Measurements from ENCODE around the gene ALKAL2. TPM values are rescaled to one million over a fixed set of nuclear protein-coding genes. Genes with fewer than 3 reads are reported as not detected.

The ALKAL2 gene
- polyA plus RNA-seq, 6 donors from 2014 or later: 1.1 to 1.6 TPM; not detected in 4

DNA sequence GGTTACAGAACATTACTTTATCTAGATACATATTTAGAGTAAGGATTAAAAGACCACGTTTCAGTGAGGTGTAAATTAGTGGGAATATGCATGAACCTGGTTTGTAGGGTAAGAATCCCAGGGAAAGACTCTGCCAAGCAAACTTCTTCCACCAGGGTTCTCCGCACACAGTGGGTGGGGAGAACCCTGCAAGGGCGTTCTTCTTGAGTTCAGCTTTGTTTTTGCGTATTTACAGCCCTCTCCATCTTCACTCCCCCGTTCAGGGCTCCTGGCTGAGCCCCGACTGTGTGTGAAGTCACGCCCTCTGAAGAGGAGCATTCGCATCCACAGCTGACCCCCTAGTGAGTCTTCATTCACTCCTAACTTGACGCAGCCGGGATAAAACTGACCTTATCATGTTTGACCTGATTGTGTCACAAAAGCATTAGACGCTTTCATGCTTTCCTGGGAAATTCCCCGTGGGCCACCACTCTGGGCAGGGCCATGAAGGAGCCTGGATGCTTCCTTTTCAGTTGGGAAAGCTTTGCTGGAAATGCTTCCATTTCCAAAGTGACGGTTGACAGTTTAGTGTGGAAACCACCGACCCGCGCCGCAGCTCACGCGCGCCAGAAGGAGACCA is 1.0 kb downstream of the ALKAL2 start:
- H3K27me3 Mint-ChIP-seq: peaks cover 19 to 34% (median 26%) of the 10 kb centered on the region in 3 donors
- H3K4me1 Mint-ChIP-seq: peaks cover 7 to 12% (median 9%) of the 10 kb centered on the region in 3 donors
- peak overlapping the region in 7 of 8 donors; percentile 36 to 82 (median 68) for H3K4me3 Mint-ChIP-seq
- H3K36me3 Mint-ChIP-seq: no peaks in the 10 kb centered on the region
- DNase-seq: no peak
- H3K9me3 Mint-ChIP-seq: no peaks in the 10 kb centered on the region
- no peak overlapping the region for H3K27ac Mint-ChIP-seq
- ATAC-seq (ENCODE audit: low read depth in 2 of 2): no peak

GRCh38 chr2:286035-286434 is 1.9 kb downstream of the ALKAL2 start:
- peaks cover 7 to 12% (median 9%) of the 10 kb centered on the region in 3 donors for H3K4me1 Mint-ChIP-seq
- H3K4me3 Mint-ChIP-seq: peak overlapping the region in 7 of 8 donors; percentile 2 to 75 (median 36)
- peaks cover 19 to 34% (median 23%) of the 10 kb centered on the region in 3 donors for H3K27me3 Mint-ChIP-seq
- no peaks in the 10 kb centered on the region for H3K9me3 Mint-ChIP-seq
- no peaks in the 10 kb centered on the region for H3K36me3 Mint-ChIP-seq
- DNase-seq (no peak), ATAC-seq (ENCODE audit: low read depth in 2 of 2) (no peak)
- peak overlapping the region in 1 of 6 donors; percentile 58 for H3K27ac Mint-ChIP-seq

- Mint-ChIP-seq H3K9me3 (no peaks in the 10 kb centered on the region), H3K36me3 (no peaks in the 10 kb centered on the region), H3K27ac (peak overlapping the region in 1 of 6 donors; percentile 33), H3K4me1 (peaks cover 7 to 12% (median 9%) of the 10 kb centered on the region in 3 donors), H3K27me3 (peaks cover 19 to 29% (median 23%) of the 10 kb centered on the region in 3 donors), H3K4me3 (peak overlapping the region in 5 of 8 donors; percentile 2 to 75 (median 36))
- ATAC-seq (ENCODE audit: low read depth in 2 of 2) (no peak), DNase-seq (no peak)
Observed at GRCh38 chr2:285531-285930, 2.4 kb downstream of the ALKAL2 start.

DNA sequence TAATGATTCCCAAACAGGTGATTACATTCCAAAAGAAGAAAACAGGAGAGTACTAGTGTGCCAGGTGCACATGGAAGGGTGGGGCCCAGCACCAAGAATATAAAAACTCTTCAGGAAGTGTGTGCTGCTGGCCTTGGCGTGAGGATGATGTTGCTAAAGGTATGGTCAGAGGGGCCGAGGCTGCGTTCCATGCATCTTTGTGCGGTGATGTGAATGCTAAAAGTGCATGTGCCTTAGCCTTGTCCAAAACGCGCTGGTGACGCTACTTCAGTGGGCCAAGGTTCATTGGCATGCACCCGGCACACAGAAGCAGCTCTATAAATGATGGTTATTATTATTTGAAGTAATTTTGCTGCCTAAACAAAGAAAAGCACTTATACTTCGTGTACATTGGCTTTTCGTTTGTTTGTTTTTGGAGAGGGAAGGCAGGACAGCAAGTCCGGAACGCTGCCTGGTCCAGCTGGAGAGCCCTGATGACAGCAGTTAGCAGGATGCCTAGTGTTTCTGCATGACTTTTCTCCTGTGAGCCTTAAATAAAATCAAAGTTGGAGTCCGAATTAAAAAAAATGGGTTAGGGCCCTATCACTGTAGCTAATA is 2.9 kb downstream of the ALKAL2 start:
- Mint-ChIP-seq H3K27ac (peak overlapping the region in 1 of 6 donors; percentile 33), H3K36me3 (no peaks in the 10 kb centered on the region), H3K9me3 (no peaks in the 10 kb centered on the region), H3K4me1 (peaks cover 6 to 9% (median 7%) of the 10 kb centered on the region in 3 donors), H3K27me3 (peaks cover 16 to 24% (median 20%) of the 10 kb centered on the region in 3 donors), H3K4me3 (peak overlapping the region in 2 of 8 donors; percentile 29 to 75)
- ATAC-seq (ENCODE audit: low read depth in 2 of 2) (no peak), DNase-seq (no peak)

- DNase-seq: no peak
- Mint-ChIP-seq H3K4me1 (peaks cover 3 to 7% (median 4%) of the 10 kb centered on the region in 3 donors), H3K4me3 (no peak overlapping the region), H3K36me3 (no peaks in the 10 kb centered on the region), H3K27me3 (peaks cover 11 to 18% (median 17%) of the 10 kb centered on the region in 3 donors), H3K27ac (no peak overlapping the region), H3K9me3 (no peaks in the 10 kb centered on the region)
- no peak for ATAC-seq (ENCODE audit: low read depth in 2 of 2)
Observed at GRCh38 chr2:283996-284794, 3.7 kb downstream of the ALKAL2 start.

DNA sequence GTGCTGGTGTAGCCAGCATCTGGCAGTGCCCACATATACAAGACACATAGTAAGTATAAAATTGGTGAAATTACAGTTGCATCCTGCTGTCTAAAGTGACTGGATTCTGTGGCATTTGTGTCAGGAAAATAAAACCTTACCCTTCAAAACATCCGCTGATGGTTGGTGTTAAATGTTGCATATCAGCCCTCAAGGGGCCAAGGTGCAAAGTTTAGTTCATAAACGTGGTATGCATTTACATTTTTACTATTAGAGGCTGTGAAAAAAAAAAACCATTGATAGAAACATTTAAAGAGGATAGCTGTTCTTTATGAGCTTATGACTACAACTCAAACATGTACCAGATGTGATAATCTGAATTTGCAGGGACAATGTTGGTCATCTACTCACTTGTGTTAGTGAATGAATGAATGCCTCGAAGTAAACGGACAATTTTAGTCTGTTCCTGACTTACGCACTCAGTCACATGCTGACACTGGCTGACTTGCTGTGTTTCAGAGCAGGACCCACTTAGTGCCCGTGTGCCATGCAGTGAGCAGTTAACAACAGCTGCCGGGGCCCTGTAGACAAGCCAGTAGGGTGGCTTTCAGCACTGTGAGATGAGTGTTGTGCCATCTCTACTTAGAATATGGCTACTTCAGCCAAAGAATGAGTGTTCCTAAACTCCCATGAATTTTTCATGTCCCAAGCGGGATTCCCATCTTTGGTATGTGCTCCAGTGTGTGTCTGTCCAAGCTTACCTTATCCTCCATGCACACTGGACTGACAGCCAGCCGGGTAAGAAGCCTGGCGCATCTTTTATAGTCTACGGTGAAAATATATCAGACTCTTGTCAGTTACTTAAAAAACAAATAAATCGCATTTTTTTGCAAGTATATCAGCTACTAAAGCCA is 5.3 kb downstream of the ALKAL2 start:
- no peak for ATAC-seq (ENCODE audit: low read depth in 2 of 2)
- Mint-ChIP-seq H3K36me3 (peaks cover 0 to 11% of the 10 kb centered on the region in 2 donors), H3K4me1 (peaks cover 3 to 7% (median 4%) of the 10 kb centered on the region in 3 donors), H3K27me3 (peaks cover 11 to 18% (median 17%) of the 10 kb centered on the region in 3 donors), H3K27ac (no peak overlapping the region), H3K4me3 (no peak overlapping the region), H3K9me3 (no peaks in the 10 kb centered on the region)
- no peak for DNase-seq

GRCh38 chr2:281381-281780 is 6.5 kb downstream of the ALKAL2 start:
- Mint-ChIP-seq H3K9me3 (no peaks in the 10 kb centered on the region), H3K4me1 (peaks cover 0 to 7% (median 1%) of the 10 kb centered on the region in 3 donors), H3K27ac (no peak overlapping the region), H3K27me3 (peaks cover 11 to 13% (median 12%) of the 10 kb centered on the region in 3 donors), H3K4me3 (no peak overlapping the region), H3K36me3 (peaks cover 0 to 17% of the 10 kb centered on the region in 2 donors)
- ATAC-seq (ENCODE audit: low read depth in 2 of 2) (no peak), DNase-seq (no peak)

GRCh38 chr2:280650-281110 is 7.2 kb downstream of the ALKAL2 start:
- ATAC-seq (ENCODE audit: low read depth in 2 of 2): no peak
- Mint-ChIP-seq H3K36me3 (peaks cover 0 to 17% of the 10 kb centered on the region in 2 donors), H3K4me1 (peaks cover 3 to 8% (median 5%) of the 10 kb centered on the region in 3 donors)

DNA sequence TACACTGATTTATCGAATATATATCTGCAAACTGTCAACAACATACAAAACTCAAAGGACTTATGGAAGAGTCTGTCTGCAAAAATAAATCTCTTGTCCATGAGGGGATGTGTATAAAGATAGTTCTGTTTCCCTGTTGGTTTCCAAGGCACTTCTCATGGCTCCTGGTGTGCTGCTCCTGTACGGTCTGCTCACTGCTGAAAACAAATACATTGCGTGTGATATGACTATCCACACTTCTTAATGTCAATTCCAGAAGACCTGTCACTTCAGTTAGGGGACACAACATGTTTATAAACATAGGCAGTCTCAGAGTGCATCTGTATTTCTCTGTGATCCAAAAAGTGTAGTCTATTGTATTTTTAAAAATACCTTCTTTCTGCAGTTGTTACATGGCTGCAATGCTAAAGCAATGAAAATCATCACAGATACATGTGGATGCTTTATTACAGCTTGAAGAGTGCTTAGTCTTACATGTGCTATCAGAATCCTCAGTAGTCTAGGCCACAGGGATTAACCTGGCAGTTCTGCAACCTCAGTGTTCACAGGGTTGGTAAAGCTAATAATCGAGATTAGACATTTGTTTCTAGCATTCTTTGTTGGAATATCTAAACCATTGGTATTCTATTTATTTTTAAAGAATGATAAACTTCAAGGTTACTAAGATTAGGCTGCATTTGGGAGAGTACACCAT is 7.8 kb downstream of the ALKAL2 start:
- Mint-ChIP-seq H3K4me1 (peaks cover 5 to 14% (median 11%) of the 10 kb centered on the region in 3 donors), H3K9me3 (no peaks in the 10 kb centered on the region), H3K36me3 (peaks cover 0 to 17% of the 10 kb centered on the region in 2 donors), H3K4me3 (no peak overlapping the region), H3K27me3 (peaks cover 0 to 4% (median 2%) of the 10 kb centered on the region in 3 donors), H3K27ac (peak overlapping the region in 1 of 6 donors; percentile 63)
- no peak for ATAC-seq (ENCODE audit: low read depth in 2 of 2)
- DNase-seq: no peak

More at GRCh38 chr2:280650-281110, 7.2 kb downstream of the ALKAL2 start:
- Mint-ChIP-seq H3K27me3 (peaks cover 5 to 7% (median 7%) of the 10 kb centered on the region in 3 donors), H3K27ac (no peak overlapping the region), H3K4me3 (no peak overlapping the region), H3K9me3 (no peaks in the 10 kb centered on the region)
- no peak for DNase-seq

DNA sequence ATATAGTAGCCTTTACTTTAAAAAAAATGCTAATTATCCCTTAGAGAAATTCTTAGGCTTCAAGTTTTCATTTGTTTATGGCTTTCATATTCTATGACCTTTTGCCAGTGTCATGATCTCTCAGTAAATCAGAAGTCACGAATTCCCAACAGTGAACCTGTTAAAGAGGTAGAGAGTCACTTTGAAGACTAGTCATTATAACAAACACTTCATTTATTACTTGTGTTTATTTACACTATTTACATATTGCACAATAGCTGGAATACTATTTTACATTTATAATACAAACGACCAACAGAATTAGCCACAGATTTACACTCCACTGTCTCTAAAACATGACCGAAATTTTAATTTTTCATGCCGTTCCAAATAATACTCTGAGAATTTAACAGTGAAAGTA is 8.5 kb downstream of the ALKAL2 start:
- no peak overlapping the region for H3K4me3 Mint-ChIP-seq
- no peaks in the 10 kb centered on the region for H3K9me3 Mint-ChIP-seq
- H3K27me3 Mint-ChIP-seq: no peaks in the 10 kb centered on the region
- H3K36me3 Mint-ChIP-seq: peaks cover 0 to 20% of the 10 kb centered on the region in 2 donors
- no peak overlapping the region for H3K27ac Mint-ChIP-seq
- DNase-seq (no peak), ATAC-seq (ENCODE audit: low read depth in 2 of 2) (no peak)
- peaks cover 8 to 22% (median 17%) of the 10 kb centered on the region in 3 donors for H3K4me1 Mint-ChIP-seq

- Mint-ChIP-seq H3K9me3 (no peaks in the 10 kb centered on the region), H3K4me1 (peaks cover 9 to 22% (median 18%) of the 10 kb centered on the region in 3 donors), H3K27ac (peak overlapping the region in 1 of 6 donors; percentile 44), H3K4me3 (no peak overlapping the region), H3K27me3 (no peaks in the 10 kb centered on the region), H3K36me3 (peaks cover 0 to 20% of the 10 kb centered on the region in 2 donors)
- ATAC-seq (ENCODE audit: low read depth in 2 of 2): no peak
- no peak for DNase-seq
Observed at GRCh38 chr2:278927-279320, 9.0 kb downstream of the ALKAL2 start.

GRCh38 chr2:278312-278926 is 9.5 kb downstream of the ALKAL2 start:
- H3K27ac Mint-ChIP-seq: no peak overlapping the region
- peaks cover 9 to 22% (median 19%) of the 10 kb centered on the region in 3 donors for H3K4me1 Mint-ChIP-seq
- H3K4me3 Mint-ChIP-seq: no peak overlapping the region
- no peak for DNase-seq
- H3K27me3 Mint-ChIP-seq: no peaks in the 10 kb centered on the region
- ATAC-seq (ENCODE audit: low read depth in 2 of 2): no peak
- peaks cover 0 to 20% of the 10 kb centered on the region in 2 donors for H3K36me3 Mint-ChIP-seq
- no peaks in the 10 kb centered on the region for H3K9me3 Mint-ChIP-seq
